HCT116 (cell line): ENCODE data around the gene TPBG. TPM values are rescaled to one million over a fixed set of nuclear protein-coding genes. Genes with fewer than 3 reads are reported as not detected.
"Not testable (repeated sequence)": the region's sequence is repeated elsewhere in the genome, so short reads cannot be mapped to it uniquely, and the experiment has no call there.

Source experiments
- ATAC-seq: fragments of 200-7000 bp; cut with Tn5 transposase; 2 replicates; pipeline ENCODE4 v1.9.1; 2020; ENCODE audit warnings: mild to moderate bottlenecking, moderate library complexity
- BruUV-seq: library from RNA; stranded (reverse); fragments of 400-500 nt; replicated peaks from 2 replicates; lab custom pipeline; 2021; lab: Mats Ljungman, UMichigan
- CTCF ChIA-PET: fragments of 300-600 bp; sonication (Branson Sonifier 250); formaldehyde crosslinking; loops from one replicate; lab custom pipeline; 2021; ENCODE audit warnings: antibody characterized with exemption; lab: Charles Lee
- POLR2A ChIA-PET: fragments of 300-600, 350-600 bp; sonication (Branson Sonifier 250); formaldehyde crosslinking; loops from one replicate; lab custom pipeline; 2021; ENCODE audit warnings: antibody characterized with exemption; lab: Charles Lee
- RAD21 ChIA-PET, 2 experiments: fragments of 300-600 bp; sonication (Branson Sonifier 250); formaldehyde crosslinking; loops; one replicate each; lab custom pipeline; 2023; ENCODE audit warnings: low total read pairs in 2 of 2; ENCODE audit not compliant: uncharacterized antibody in 2 of 2, unreplicated experiment in 2 of 2, low non-redundant PET in 1 of 2; lab: Charles Lee
- DNase-seq: peaks from one replicate; pipeline ENCODE4 v3.0.0-alpha.2; 2010; ENCODE audit warnings: low read depth, low spot score
- H2AFZ ChIP-seq: fragments of 200-600 bp; shearing (Covaris generic), sonication (generic); 2 replicates; pipeline ENCODE4 v1.6.1; 2017; ENCODE audit warnings: low read depth, mixed run types, mixed read lengths, antibody characterized with exemption, low read length; ENCODE audit not compliant: poor library complexity, severe bottlenecking
- H3K27ac ChIP-seq: 2 replicates; pipeline ENCODE4 v1.5.1; 2012; ENCODE audit warnings: low read depth, low read length
- H3K27me3 ChIP-seq: fragments of 200-600 bp; sonication (generic); 2 replicates; pipeline ENCODE4 v1.6.1; 2016; ENCODE audit warnings: mixed run types, low read length, mixed read lengths; ENCODE audit not compliant: insufficient read depth
- H3K36me3 ChIP-seq, 2 experiments: fragments of 200-500 bp in 1 of 2; fragments of 200-600 bp in 1 of 2; sonication (Bioruptor generic) in 1 of 2; sonication (generic) in 1 of 2; 2 replicates each; pipeline versions ENCODE4 v1.5.1 to v1.6.1; 2014 to 2016; ENCODE audit warnings: low read length in 2 of 2, inconsistent platforms in 1 of 2, mixed read lengths in 1 of 2, mixed run types in 1 of 2; ENCODE audit not compliant: insufficient read depth in 2 of 2, control insufficient read depth in 1 of 2
- H3K4me1 ChIP-seq, 2 experiments: fragments of 200-600 bp in 1 of 2; sonication (generic) in 1 of 2; 2 replicates each; pipeline versions ENCODE4 v1.5.1 to v1.6.1; 2012 to 2017; ENCODE audit warnings: low read length in 2 of 2, inconsistent platforms in 1 of 2, mild to moderate bottlenecking in 1 of 2, mixed read lengths in 1 of 2, mixed run types in 1 of 2, moderate library complexity in 1 of 2; ENCODE audit not compliant: insufficient read depth in 2 of 2, control insufficient read depth in 1 of 2
- H3K4me2 ChIP-seq: fragments of 200-600 bp; sonication (generic); 2 replicates; pipeline ENCODE4 v1.6.1; 2017; ENCODE audit warnings: mixed run types, low read length, mixed read lengths
- H3K4me3 ChIP-seq, 2 experiments: fragments of 200-600 bp in 1 of 2; sonication (generic) in 1 of 2; replicated peaks in 1 of 2; 2 replicates each; pipeline ENCODE4 v1.5.1; 2011 to 2016; ENCODE audit warnings: low read length in 2 of 2, control low read depth in 1 of 2, low read depth in 1 of 2, mild to moderate bottlenecking in 1 of 2, mixed read lengths in 1 of 2, mixed run types in 1 of 2
- H3K79me2 ChIP-seq: fragments of 200-600 bp; sonication (generic); 2 replicates; pipeline ENCODE4 v1.6.1; 2017; ENCODE audit warnings: mild to moderate bottlenecking, mixed run types, low read length, moderate library complexity, mixed read lengths; ENCODE audit not compliant: insufficient read depth
- H3K9ac ChIP-seq: fragments of 200-600 bp; sonication (generic); 2 replicates; pipeline ENCODE4 v1.6.1; 2016; ENCODE audit warnings: low read length, mixed read lengths
- H3K9me2 ChIP-seq: fragments of 200-600 bp; sonication (generic), shearing (Covaris generic); 2 replicates; pipeline ENCODE4 v1.6.1; 2017; ENCODE audit warnings: mixed run types, mild to moderate bottlenecking, moderate library complexity; ENCODE audit not compliant: insufficient read depth
- H3K9me3 ChIP-seq, 2 experiments: fragments of 200-500 bp in 1 of 2; fragments of 200-600 bp in 1 of 2; sonication (Bioruptor generic) in 1 of 2; sonication (generic) in 1 of 2; 2 replicates each; pipeline ENCODE4 v1.6.1; 2014 to 2017; ENCODE audit warnings: low read length in 2 of 2, mixed read lengths in 2 of 2, inconsistent platforms in 1 of 2, low read depth in 1 of 2, mild to moderate bottlenecking in 1 of 2, mixed run types in 1 of 2, moderate library complexity in 1 of 2; ENCODE audit not compliant: control insufficient read depth in 1 of 2, insufficient read depth in 1 of 2
- H4K20me1 ChIP-seq: fragments of 200-600 bp; sonication (generic), shearing (Covaris generic); 2 replicates; pipeline ENCODE4 v1.6.1; 2017; ENCODE audit warnings: mixed run types, mild to moderate bottlenecking, moderate library complexity; ENCODE audit not compliant: insufficient read depth
- CBX3 ChIP-seq: IDR thresholded peaks from 2 replicates; pipeline ENCODE4 v1.6.1; 2012; ENCODE audit warnings: low read depth
- EGR1 ChIP-seq: IDR thresholded peaks from 2 replicates; pipeline ENCODE4 v1.6.1; 2012; ENCODE audit warnings: low read depth
- EZH2 ChIP-seq: fragments of 200-600 bp; sonication (generic); IDR thresholded peaks from 2 replicates; pipeline ENCODE4 v1.6.1; 2017; ENCODE audit warnings: antibody characterized with exemption, mixed run types
- EZH2phosphoT487 ChIP-seq: fragments of 200-600 bp; IDR thresholded peaks from 2 replicates; pipeline ENCODE4 v1.6.1; 2018; ENCODE audit warnings: antibody characterized with exemption, borderline replicate concordance
- FOSL1 ChIP-seq: IDR thresholded peaks from 2 replicates; pipeline ENCODE4 v1.6.1; 2012; ENCODE audit warnings: low read depth
- JUND ChIP-seq: IDR thresholded peaks from 2 replicates; pipeline ENCODE4 v1.6.1; 2012
- POLR2A ChIP-seq: IDR thresholded peaks from 2 replicates; pipeline ENCODE4 v1.7.0; 2011; ENCODE audit warnings: borderline replicate concordance; ENCODE audit not compliant: insufficient read depth, insufficient read length; ENCODE audit errors: extremely low read depth
- POLR2AphosphoS5 ChIP-seq: IDR thresholded peaks from 2 replicates; pipeline ENCODE4 v1.6.1; 2011; ENCODE audit warnings: mild to moderate bottlenecking, low read depth, low read length, moderate library complexity
- SRF ChIP-seq: IDR thresholded peaks from 2 replicates; pipeline ENCODE4 v1.6.1; 2012; ENCODE audit warnings: low read depth
- TCF7L2 ChIP-seq: IDR thresholded peaks from 2 replicates; pipeline ENCODE4 v1.7.0; 2011; ENCODE audit warnings: borderline replicate concordance, inconsistent platforms; ENCODE audit not compliant: insufficient read depth, insufficient read length; ENCODE audit errors: extremely low read depth
- YY1 ChIP-seq: IDR thresholded peaks from 2 replicates; pipeline ENCODE4 v1.6.1; 2011; ENCODE audit warnings: low read length, low read depth, moderate library complexity, mild to moderate bottlenecking; ENCODE audit not compliant: insufficient replicate concordance; ENCODE audit errors: extremely low read depth
- ZFX ChIP-seq: fragments of 450-650 bp; IDR thresholded peaks from 2 replicates; pipeline ENCODE4 v1.6.1; 2017
- intact Hi-C: fragments of 100-400 bp; cut with micrococcal nuclease; formaldehyde crosslinking; loops from 2 replicates; pipeline ENCODE4 v1.10.0; 2022
- total RNA-seq: library from RNA; stranded (reverse); gene quantifications from one replicate; pipeline ENCODE4 v1.2.1, GENCODE V29; 2021; ENCODE audit not compliant: unreplicated experiment
- TF ChIP-seq, protein P1 (sequence below), 3 experiments: fragments of 200-600 bp in 1 of 3; sonication (generic) in 1 of 3; IDR thresholded peaks in 2 of 3; conservative IDR thresholded peaks in 1 of 3; 2 replicates each; pipeline ENCODE4 v1.5.1; 2012 to 2017; ENCODE audit warnings: low read depth in 2 of 3, low read length in 2 of 3, antibody characterized with exemption in 1 of 3, borderline replicate concordance in 1 of 3, control low read depth in 1 of 3, mild to moderate bottlenecking in 1 of 3, mixed read lengths in 1 of 3, mixed run types in 1 of 3, moderate library complexity in 1 of 3; ENCODE audit not compliant: insufficient read depth in 1 of 3
- TF ChIP-seq, protein P2 (sequence below): IDR thresholded peaks from 2 replicates; pipeline ENCODE4 v1.6.1; 2012

Gene TPBG
- total RNA-seq, 1 experiment from 2014 or later = 28.4 TPM

DNA sequence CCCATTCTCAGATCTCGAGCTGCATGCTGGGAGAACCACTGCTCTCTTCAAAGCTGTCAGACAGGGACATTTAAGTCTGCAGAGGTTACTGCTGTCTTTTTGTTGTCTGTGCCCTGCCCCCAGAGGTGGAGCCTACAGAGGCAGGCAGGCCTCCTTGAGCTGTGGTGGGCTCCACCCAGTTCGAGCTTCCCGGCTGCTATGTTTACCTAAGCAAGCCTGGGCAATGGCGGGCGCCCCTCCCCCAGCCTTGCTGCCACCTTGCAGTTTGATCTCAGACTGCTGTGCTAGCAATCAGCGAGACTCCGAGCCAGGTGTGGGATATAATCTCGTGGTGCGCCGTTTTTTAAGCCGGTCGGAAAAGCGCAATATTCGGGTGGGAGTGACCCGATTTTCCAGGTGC lies 31.2 kb downstream of the TPBG start:
- RAD21 ChIA-PET, H3K4me2 ChIP-seq, DNase-seq, BruUV-seq, intact Hi-C loops, H3K9ac ChIP-seq, H3K27ac ChIP-seq, ATAC-seq, H3K9me2 ChIP-seq, H2AFZ ChIP-seq, POLR2A ChIA-PET, H4K20me1 ChIP-seq, CTCF ChIA-PET, H3K27me3 ChIP-seq, H3K9me3 ChIP-seq, H3K79me2 ChIP-seq, H3K36me3 ChIP-seq, H3K4me3 ChIP-seq: not testable (repeated sequence)
- peaks cover 28 to 37% of the 10 kb centered on the region in 2 experiments for H3K4me1 ChIP-seq

DNA sequence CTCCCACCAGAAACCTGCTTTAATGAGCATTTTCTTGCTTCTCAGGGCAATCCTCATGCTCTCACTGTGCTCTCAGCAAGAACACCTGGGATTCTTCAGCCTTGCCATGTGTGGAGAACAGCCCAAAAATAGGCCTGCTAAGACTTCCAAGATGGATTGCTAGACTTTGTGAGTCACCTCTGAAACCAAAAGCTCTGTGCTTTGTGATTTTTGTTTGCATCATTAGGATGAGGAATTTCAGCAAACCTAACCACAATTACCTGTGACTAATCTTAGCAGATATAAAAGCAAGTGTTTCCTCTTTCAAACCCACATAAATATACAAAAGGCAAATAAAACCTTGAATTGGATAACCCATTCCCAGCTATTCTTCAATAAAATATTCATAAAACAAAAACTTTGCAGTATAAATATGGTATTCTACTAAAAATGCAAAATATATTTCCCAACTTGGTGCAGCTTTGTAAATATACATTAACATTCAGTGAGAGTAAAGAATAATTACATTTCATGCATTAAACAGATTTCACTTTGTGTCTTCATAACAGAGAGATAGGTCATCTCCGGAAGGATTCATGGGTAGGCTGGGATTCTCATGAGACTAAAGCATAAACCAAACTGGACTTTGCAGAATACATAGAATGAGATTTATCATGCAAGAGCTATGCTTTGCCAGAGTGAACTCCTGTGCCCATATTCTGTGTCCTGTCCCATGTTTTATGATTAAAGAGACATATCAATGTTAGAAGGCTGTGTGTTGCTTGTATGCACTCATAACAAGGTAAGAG lies 33.5 kb downstream of the TPBG start:
- peak overlapping the region; percentile 19 for H2AFZ ChIP-seq
- TF ChIP-seq EGR1 (peak; percentile 14; the same call in 1 of the 2 replicates), FOSL1 (peak; percentile 92), EZH2phosphoT487 (no peak), YY1 (peak; percentile 73), ZFX (no peak), POLR2AphosphoS5 (peak; percentile 47; the same call in 1 of the 2 replicates), CBX3 (peak; percentile 88), JUND (peak; percentile 88), POLR2A (no peak), EZH2 (no peak), SRF (peak; percentile 88), TCF7L2 (no peak)
- TF ChIP-seq, protein P1, sequence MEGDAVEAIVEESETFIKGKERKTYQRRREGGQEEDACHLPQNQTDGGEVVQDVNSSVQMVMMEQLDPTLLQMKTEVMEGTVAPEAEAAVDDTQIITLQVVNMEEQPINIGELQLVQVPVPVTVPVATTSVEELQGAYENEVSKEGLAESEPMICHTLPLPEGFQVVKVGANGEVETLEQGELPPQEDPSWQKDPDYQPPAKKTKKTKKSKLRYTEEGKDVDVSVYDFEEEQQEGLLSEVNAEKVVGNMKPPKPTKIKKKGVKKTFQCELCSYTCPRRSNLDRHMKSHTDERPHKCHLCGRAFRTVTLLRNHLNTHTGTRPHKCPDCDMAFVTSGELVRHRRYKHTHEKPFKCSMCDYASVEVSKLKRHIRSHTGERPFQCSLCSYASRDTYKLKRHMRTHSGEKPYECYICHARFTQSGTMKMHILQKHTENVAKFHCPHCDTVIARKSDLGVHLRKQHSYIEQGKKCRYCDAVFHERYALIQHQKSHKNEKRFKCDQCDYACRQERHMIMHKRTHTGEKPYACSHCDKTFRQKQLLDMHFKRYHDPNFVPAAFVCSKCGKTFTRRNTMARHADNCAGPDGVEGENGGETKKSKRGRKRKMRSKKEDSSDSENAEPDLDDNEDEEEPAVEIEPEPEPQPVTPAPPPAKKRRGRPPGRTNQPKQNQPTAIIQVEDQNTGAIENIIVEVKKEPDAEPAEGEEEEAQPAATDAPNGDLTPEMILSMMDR (IDR thresholded peaks at IDR 0.05 in 2 of 3, conservative IDR thresholded peaks at IDR 0.05 in 1 of 3; ENCODE audit: borderline replicate concordance in 1 of 3, insufficient read depth in 1 of 3, low read depth in 2 of 3, low read length in 2 of 3) = no peak
- TF ChIP-seq, protein P2, sequence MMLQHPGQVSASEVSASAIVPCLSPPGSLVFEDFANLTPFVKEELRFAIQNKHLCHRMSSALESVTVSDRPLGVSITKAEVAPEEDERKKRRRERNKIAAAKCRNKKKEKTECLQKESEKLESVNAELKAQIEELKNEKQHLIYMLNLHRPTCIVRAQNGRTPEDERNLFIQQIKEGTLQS = peak; percentile 71

More for the DNA sequence above, 33.5 kb downstream of the TPBG start:
- ChIA-PET CTCF (no interaction called here), POLR2A (interaction anchor here (1.3 to 2.2 kb wide), 2 partner anchors 9 to 34 kb away, joined by 3 to 5 read pairs; partner anchors contain the start of gene TPBG), RAD21 (no interaction called here)
- H3K9me3 ChIP-seq = no peaks in the 10 kb centered on the region
- H3K4me2 ChIP-seq = peak overlapping the region; percentile 56
- no peaks in the 10 kb centered on the region for H4K20me1 ChIP-seq
- H3K4me1 ChIP-seq = peaks cover 28 to 42% of the 10 kb centered on the region in 2 experiments
- H3K36me3 ChIP-seq = no peaks in the 10 kb centered on the region
- 0 out of 2 replicates have a peak overlapping the region, but pooled peaks have one; percentile 3 for H3K9ac ChIP-seq
- H3K27me3 ChIP-seq = no peaks in the 10 kb centered on the region
- 0 out of 4 replicates have a peak overlapping the region, but pooled peaks of 1 of the 2 experiments have one; percentile 5 for H3K4me3 ChIP-seq
- no peaks in the 10 kb centered on the region for H3K9me2 ChIP-seq
- H3K27ac ChIP-seq = peak overlapping the region; percentile 78
- H3K79me2 ChIP-seq = no peaks in the 10 kb centered on the region
- intact Hi-C loops = no loop called here
- DNase-seq = peak; percentile 89
- no TSS peak for BruUV-seq
- peak; percentile 87 for ATAC-seq
